ENCODE measurements around the gene VPS16.

The VPS16 gene

GRCh38 chr20:2838170-2838797 is 2.3 kb upstream of the VPS16 start:
- Histone ChIP-seq H3K4me2 (ENCODE audit: low read depth, low read length, poor library complexity, severe bottlenecking) (no peak overlapping the region), H3K79me2 (ENCODE audit: insufficient read depth, low read length) (peaks cover 4% of the 10 kb centered on the region; the same call in 1 of the 2 replicates), H4K20me1 (ENCODE audit: low read depth, low read length) (no peaks in the 10 kb centered on the region), H3K36me3 (ENCODE audit: low read length) (no peaks in the 10 kb centered on the region), H2AFZ (ENCODE audit: low read depth, low read length, severe bottlenecking) (no peak overlapping the region), H3K9ac (ENCODE audit: low read length) (no peak overlapping the region), H3F3A (ENCODE audit: insufficient read depth) (no peaks in the 10 kb centered on the region), H3K27ac (ENCODE audit: low read depth, low read length) (no peak overlapping the region), H3K9me3 (ENCODE audit: insufficient read depth, low read length) (no peaks in the 10 kb centered on the region), H3K4me3 (ENCODE audit: insufficient read depth, low read length, poor library complexity, severe bottlenecking) (no peak overlapping the region), H3K27me3 (ENCODE audit: low read length) (no peaks in the 10 kb centered on the region), H3K9me2 (replicated peaks; ENCODE audit: insufficient read depth, low read length) (no peaks in the 10 kb centered on the region)
- no peak for TF ChIP-seq CTCF (IDR thresholded peaks at IDR 0.05; ENCODE audit: insufficient read depth, low read length, poor library complexity, severe bottlenecking)
- no peak for TF ChIP-seq EZH2phosphoT487 (conservative IDR thresholded peaks at IDR 0.05; ENCODE audit: low read length)

GRCh38 chr20:2838847-2839671 is 1.5 kb upstream of the VPS16 start:
- H3F3A ChIP-seq (ENCODE audit: insufficient read depth), result no peaks in the 10 kb centered on the region
- no peaks in the 10 kb centered on the region for H3K9me3 ChIP-seq (ENCODE audit: insufficient read depth, low read length)
- H3K27ac ChIP-seq (ENCODE audit: low read depth, low read length), result no peak overlapping the region
- peaks cover 4% of the 10 kb centered on the region; the same call in 1 of the 2 replicates for H3K79me2 ChIP-seq (ENCODE audit: insufficient read depth, low read length)
- no peaks in the 10 kb centered on the region for H3K27me3 ChIP-seq (ENCODE audit: low read length)
- no peaks in the 10 kb centered on the region for H3K36me3 ChIP-seq (ENCODE audit: low read length)
- H3K4me3 ChIP-seq (ENCODE audit: insufficient read depth, low read length, poor library complexity, severe bottlenecking), result no peak overlapping the region
- no peak overlapping the region for H3K9ac ChIP-seq (ENCODE audit: low read length)
- H3K9me2 ChIP-seq (replicated peaks; ENCODE audit: insufficient read depth, low read length), result no peaks in the 10 kb centered on the region
- H4K20me1 ChIP-seq (ENCODE audit: low read depth, low read length), result no peaks in the 10 kb centered on the region
- TF ChIP-seq EZH2phosphoT487 (conservative IDR thresholded peaks at IDR 0.05; ENCODE audit: low read length) (no peak), CTCF (IDR thresholded peaks at IDR 0.05; ENCODE audit: insufficient read depth, low read length, poor library complexity, severe bottlenecking) (no peak)
- no peak overlapping the region for H2AFZ ChIP-seq (ENCODE audit: low read depth, low read length, severe bottlenecking)
- H3K4me2 ChIP-seq (ENCODE audit: low read depth, low read length, poor library complexity, severe bottlenecking), result no peak overlapping the region

- H3K36me3 ChIP-seq (ENCODE audit: low read length), result no peaks in the 10 kb centered on the region
- no peaks in the 10 kb centered on the region for H3F3A ChIP-seq (ENCODE audit: insufficient read depth)
- H3K4me3 ChIP-seq (ENCODE audit: insufficient read depth, low read length, poor library complexity, severe bottlenecking), result no peak overlapping the region
Measured at GRCh38 chr20:2839732-2840137, 810 bp upstream of the VPS16 start.

More at GRCh38 chr20:2839732-2840137, 810 bp upstream of the VPS16 start:
- Histone ChIP-seq H2AFZ (ENCODE audit: low read depth, low read length, severe bottlenecking) (no peak overlapping the region), H3K4me2 (ENCODE audit: low read depth, low read length, poor library complexity, severe bottlenecking) (peak overlapping the region; percentile 71), H3K9me2 (replicated peaks; ENCODE audit: insufficient read depth, low read length) (no peaks in the 10 kb centered on the region), H3K9me3 (ENCODE audit: insufficient read depth, low read length) (no peaks in the 10 kb centered on the region), H3K27ac (ENCODE audit: low read depth, low read length) (no peak overlapping the region), H3K79me2 (ENCODE audit: insufficient read depth, low read length) (peaks cover 4% of the 10 kb centered on the region; the same call in 1 of the 2 replicates), H3K9ac (ENCODE audit: low read length) (no peak overlapping the region), H4K20me1 (ENCODE audit: low read depth, low read length) (no peaks in the 10 kb centered on the region), H3K27me3 (ENCODE audit: low read length) (no peaks in the 10 kb centered on the region)
- TF ChIP-seq CTCF (IDR thresholded peaks at IDR 0.05; ENCODE audit: insufficient read depth, low read length, poor library complexity, severe bottlenecking) (no peak), EZH2phosphoT487 (conservative IDR thresholded peaks at IDR 0.05; ENCODE audit: low read length) (no peak)

Data from SU-DHL-6 (cell line).